ENCODE measurements around the gene LRRC7. TPM values are rescaled to one million over a fixed set of nuclear protein-coding genes. Genes with fewer than 3 reads are reported as not detected.

Gene LRRC7
- total RNA-seq, 1 experiment from 2014 or later: 0.14 TPM

- intact Hi-C loops (cut with micrococcal nuclease; ENCODE audit: unreplicated experiment): no loop called here
- CTCF ChIA-PET: no interaction called here
- BruUV-seq (replicated peaks): no TSS peak
Measured at GRCh38 chr1:69657971-69658370, 90.2 kb downstream of the LRRC7 start.

GRCh38 chr1:69661686-69662085 is 94.0 kb downstream of the LRRC7 start:
- no peak overlapping the region for H3K27ac Mint-ChIP-seq (ENCODE audit: unreplicated experiment)
- TF ChIP-seq, protein P1, sequence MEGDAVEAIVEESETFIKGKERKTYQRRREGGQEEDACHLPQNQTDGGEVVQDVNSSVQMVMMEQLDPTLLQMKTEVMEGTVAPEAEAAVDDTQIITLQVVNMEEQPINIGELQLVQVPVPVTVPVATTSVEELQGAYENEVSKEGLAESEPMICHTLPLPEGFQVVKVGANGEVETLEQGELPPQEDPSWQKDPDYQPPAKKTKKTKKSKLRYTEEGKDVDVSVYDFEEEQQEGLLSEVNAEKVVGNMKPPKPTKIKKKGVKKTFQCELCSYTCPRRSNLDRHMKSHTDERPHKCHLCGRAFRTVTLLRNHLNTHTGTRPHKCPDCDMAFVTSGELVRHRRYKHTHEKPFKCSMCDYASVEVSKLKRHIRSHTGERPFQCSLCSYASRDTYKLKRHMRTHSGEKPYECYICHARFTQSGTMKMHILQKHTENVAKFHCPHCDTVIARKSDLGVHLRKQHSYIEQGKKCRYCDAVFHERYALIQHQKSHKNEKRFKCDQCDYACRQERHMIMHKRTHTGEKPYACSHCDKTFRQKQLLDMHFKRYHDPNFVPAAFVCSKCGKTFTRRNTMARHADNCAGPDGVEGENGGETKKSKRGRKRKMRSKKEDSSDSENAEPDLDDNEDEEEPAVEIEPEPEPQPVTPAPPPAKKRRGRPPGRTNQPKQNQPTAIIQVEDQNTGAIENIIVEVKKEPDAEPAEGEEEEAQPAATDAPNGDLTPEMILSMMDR (IDR thresholded peaks at IDR 0.05; ENCODE audit: unreplicated experiment): no peak
- no TSS peak for BruUV-seq (replicated peaks)
- no peaks in the 10 kb centered on the region for H3K4me1 Mint-ChIP-seq (ENCODE audit: low read depth, unreplicated experiment)
- H3K27me3 Mint-ChIP-seq (ENCODE audit: unreplicated experiment): no peaks in the 10 kb centered on the region
- H3K36me3 Mint-ChIP-seq (ENCODE audit: insufficient read depth, unreplicated experiment): no peaks in the 10 kb centered on the region
- H3K9me3 Mint-ChIP-seq (ENCODE audit: low read depth, unreplicated experiment): peaks cover 6% of the 10 kb centered on the region
- CTCF ChIA-PET: no interaction called here
- no peak for DNase-seq
- intact Hi-C loops (cut with micrococcal nuclease; ENCODE audit: unreplicated experiment): no loop called here
- no peak overlapping the region for H3K4me3 Mint-ChIP-seq (ENCODE audit: low read depth, unreplicated experiment)

More at GRCh38 chr1:69657971-69658370, 90.2 kb downstream of the LRRC7 start:
- TF ChIP-seq, protein P1 (IDR thresholded peaks at IDR 0.05; ENCODE audit: unreplicated experiment): no peak
- H3K27me3 Mint-ChIP-seq (ENCODE audit: unreplicated experiment): no peaks in the 10 kb centered on the region
- DNase-seq: no peak
- H3K4me3 Mint-ChIP-seq (ENCODE audit: low read depth, unreplicated experiment): no peak overlapping the region
- H3K4me1 Mint-ChIP-seq (ENCODE audit: low read depth, unreplicated experiment): no peaks in the 10 kb centered on the region
- H3K9me3 Mint-ChIP-seq (ENCODE audit: low read depth, unreplicated experiment): no peaks in the 10 kb centered on the region
- H3K27ac Mint-ChIP-seq (ENCODE audit: unreplicated experiment): no peak overlapping the region
- no peaks in the 10 kb centered on the region for H3K36me3 Mint-ChIP-seq (ENCODE audit: insufficient read depth, unreplicated experiment)

GRCh38 chr1:69662321-69662720 is 94.6 kb downstream of the LRRC7 start:
- BruUV-seq (replicated peaks): no TSS peak
- Mint-ChIP-seq H3K27me3 (ENCODE audit: unreplicated experiment) (no peaks in the 10 kb centered on the region), H3K9me3 (ENCODE audit: low read depth, unreplicated experiment) (peaks cover 6% of the 10 kb centered on the region), H3K4me3 (ENCODE audit: low read depth, unreplicated experiment) (no peak overlapping the region), H3K4me1 (ENCODE audit: low read depth, unreplicated experiment) (no peaks in the 10 kb centered on the region), H3K36me3 (ENCODE audit: insufficient read depth, unreplicated experiment) (no peaks in the 10 kb centered on the region), H3K27ac (ENCODE audit: unreplicated experiment) (no peak overlapping the region)
- intact Hi-C loops (cut with micrococcal nuclease; ENCODE audit: unreplicated experiment): no loop called here
- TF ChIP-seq, protein P1 (IDR thresholded peaks at IDR 0.05; ENCODE audit: unreplicated experiment): no peak
- CTCF ChIA-PET: no interaction called here
- no peak for DNase-seq

- intact Hi-C loops (cut with micrococcal nuclease; ENCODE audit: unreplicated experiment): no loop called here
- H3K4me1 Mint-ChIP-seq (ENCODE audit: low read depth, unreplicated experiment): no peaks in the 10 kb centered on the region
- no peaks in the 10 kb centered on the region for H3K36me3 Mint-ChIP-seq (ENCODE audit: insufficient read depth, unreplicated experiment)
- no TSS peak for BruUV-seq (replicated peaks)
- no peak for DNase-seq
- no peak overlapping the region for H3K4me3 Mint-ChIP-seq (ENCODE audit: low read depth, unreplicated experiment)
- no peaks in the 10 kb centered on the region for H3K27me3 Mint-ChIP-seq (ENCODE audit: unreplicated experiment)
- CTCF ChIA-PET: no interaction called here
- TF ChIP-seq, protein P1 (IDR thresholded peaks at IDR 0.05; ENCODE audit: unreplicated experiment): no peak
- H3K9me3 Mint-ChIP-seq (ENCODE audit: low read depth, unreplicated experiment): no peaks in the 10 kb centered on the region
- H3K27ac Mint-ChIP-seq (ENCODE audit: unreplicated experiment): no peak overlapping the region
Measured at GRCh38 chr1:69671363-69672010, 103.8 kb downstream of the LRRC7 start.
